Hepatocyte (in vitro differentiated cells): Measurements from ENCODE around the gene NEB. TPM values are rescaled to one million over a fixed set of nuclear protein-coding genes. Genes with fewer than 3 reads are reported as not detected.

ENCODE experiments used
- DNase-seq: peaks from one replicate; pipeline ENCODE4 v3.0.0-alpha.2; 2016; ENCODE audit warnings: low spot score
- H2AFZ ChIP-seq: fragments of 200-600 bp; sonication (generic); 2 replicates; pipeline ENCODE4 v1.6.0; 2016; ENCODE audit warnings: antibody characterized with exemption, mild to moderate bottlenecking
- H3K27ac ChIP-seq: fragments of 200-600 bp; sonication (generic); 2 replicates; pipeline ENCODE4 v1.5.1; 2016; ENCODE audit warnings: mild to moderate bottlenecking
- H3K27me3 ChIP-seq: fragments of 200-600 bp; sonication (generic); 2 replicates; pipeline ENCODE4 v1.6.1; 2016
- H3K36me3 ChIP-seq: fragments of 200-600 bp; sonication (generic); replicated peaks from 2 replicates; pipeline ENCODE4 v1.5.1; 2016; ENCODE audit warnings: low read depth; ENCODE audit not compliant: insufficient read depth
- H3K4me1 ChIP-seq: fragments of 200-600 bp; sonication (generic); 2 replicates; pipeline ENCODE4 v1.5.1; 2016; ENCODE audit warnings: mild to moderate bottlenecking, moderate library complexity; ENCODE audit not compliant: insufficient read depth
- H3K4me2 ChIP-seq: fragments of 200-600 bp; sonication (generic); 2 replicates; pipeline ENCODE4 v1.6.0; 2016
- H3K4me3 ChIP-seq: fragments of 200-600 bp; sonication (generic); 2 replicates; pipeline ENCODE4 v1.5.1; 2016; ENCODE audit warnings: mild to moderate bottlenecking
- H3K79me2 ChIP-seq: fragments of 200-600 bp; sonication (generic); 2 replicates; pipeline ENCODE4 v1.6.0; 2017; ENCODE audit warnings: mild to moderate bottlenecking
- H3K9me2 ChIP-seq: fragments of 200-600 bp; sonication (generic); replicated peaks from 2 replicates; pipeline ENCODE4 v1.6.0; 2017; ENCODE audit warnings: mild to moderate bottlenecking; ENCODE audit not compliant: insufficient read depth
- H3K9me3 ChIP-seq: fragments of 200-600 bp; sonication (generic); 2 replicates; pipeline ENCODE4 v1.5.1; 2016; ENCODE audit warnings: low read depth, mild to moderate bottlenecking
- H4K20me1 ChIP-seq: fragments of 200-600 bp; sonication (generic); 2 replicates; pipeline ENCODE4 v1.6.0; 2016; ENCODE audit warnings: mild to moderate bottlenecking; ENCODE audit not compliant: insufficient read depth, poor library complexity, severe bottlenecking
- CTCF ChIP-seq: fragments of 200-600 bp; sonication (generic); IDR thresholded peaks from 2 replicates; pipeline ENCODE4 v1.5.1; 2016; ENCODE audit warnings: antibody characterized with exemption, mild to moderate bottlenecking; ENCODE audit not compliant: poor library complexity
- EZH2 ChIP-seq: fragments of 200-600 bp; sonication (generic); IDR thresholded peaks from 2 replicates; pipeline ENCODE4 v1.6.1; 2016; ENCODE audit warnings: antibody characterized with exemption, mild to moderate bottlenecking, borderline replicate concordance
- EZH2phosphoT487 ChIP-seq: fragments of 200-600 bp; sonication (generic); IDR thresholded peaks from one replicate; pipeline ENCODE4 v1.6.1; 2018; ENCODE audit warnings: antibody characterized with exemption, mild to moderate bottlenecking, low read depth, moderate library complexity; ENCODE audit not compliant: unreplicated experiment, severe bottlenecking
- WGBS: methylation state at CpG from one replicate; pipeline ENCODE4 v1.1.6; 2016; ENCODE audit warnings: low lambda C conversion rate; ENCODE audit errors: missing lambda C conversion rate; 5-methylcytosine and 5-hydroxymethylcytosine counted together
- polyA plus RNA-seq: library from polyadenylated mRNA; unstranded; fragments of >200 nt; fragmentation: Nextera tagmentation; extraction: Ambion mirVana; gene quantifications from 2 replicates; pipeline ENCODE4 v1.2.1, GENCODE V29; 2016
- total RNA-seq: library from RNA; depleted of rRNA; stranded (reverse); fragments of >200 nt; gene quantifications from 2 replicates; pipeline ENCODE4 v1.2.3, GENCODE V29; 2014

The NEB gene
- total and polyA plus RNA-seq, 2 experiments from 2014 or later: 0.75 to 2.2 TPM

- Histone ChIP-seq H3K9me3 (no peaks in the 10 kb centered on the region), H3K36me3 (no peaks in the 10 kb centered on the region)
- TF ChIP-seq EZH2phosphoT487 (no peak), EZH2 (no peak), CTCF (no peak)
Measured at GRCh38 chr2:151654891-151655290, 79.4 kb downstream of the NEB start.

GRCh38 chr2:151654085-151654484 is 80.2 kb downstream of the NEB start:
- Histone ChIP-seq H3K79me2 (no peaks in the 10 kb centered on the region), H3K9me3 (no peaks in the 10 kb centered on the region), H3K4me3 (no peak overlapping the region), H2AFZ (no peak overlapping the region), H3K4me2 (no peak overlapping the region), H3K9me2 (no peaks in the 10 kb centered on the region), H3K36me3 (no peaks in the 10 kb centered on the region), H3K27ac (no peak overlapping the region), H4K20me1 (no peaks in the 10 kb centered on the region), H3K4me1 (no peaks in the 10 kb centered on the region), H3K27me3 (no peaks in the 10 kb centered on the region)
- WGBS: 83% methylated on average over 3 of the region's 3 CpGs
- TF ChIP-seq EZH2phosphoT487: no peak
- no peak for TF ChIP-seq CTCF
- no peak for TF ChIP-seq EZH2
- no peak for DNase-seq

More at GRCh38 chr2:151654891-151655290, 79.4 kb downstream of the NEB start:
- Histone ChIP-seq H4K20me1 (no peaks in the 10 kb centered on the region), H3K9me2 (no peaks in the 10 kb centered on the region), H2AFZ (no peak overlapping the region), H3K4me1 (no peaks in the 10 kb centered on the region), H3K4me2 (no peak overlapping the region), H3K27me3 (no peaks in the 10 kb centered on the region), H3K4me3 (no peak overlapping the region), H3K27ac (no peak overlapping the region), H3K79me2 (no peaks in the 10 kb centered on the region)
- no peak for DNase-seq

GRCh38 chr2:151651274-151651673 is 83.0 kb downstream of the NEB start:
- Histone ChIP-seq H3K27me3 (no peaks in the 10 kb centered on the region), H3K27ac (no peak overlapping the region), H3K4me1 (no peaks in the 10 kb centered on the region), H3K9me3 (no peaks in the 10 kb centered on the region), H3K4me3 (no peak overlapping the region), H4K20me1 (no peaks in the 10 kb centered on the region), H3K36me3 (no peaks in the 10 kb centered on the region), H3K79me2 (no peaks in the 10 kb centered on the region), H3K9me2 (no peaks in the 10 kb centered on the region), H2AFZ (no peak overlapping the region), H3K4me2 (no peak overlapping the region)
- WGBS: 73% methylated on average over 3 of the region's 3 CpGs
- TF ChIP-seq EZH2phosphoT487 (no peak), EZH2 (no peak)
- no peak for DNase-seq

- 97% methylated on average over 3 of the region's 3 CpGs for WGBS
- DNase-seq: no peak
- Histone ChIP-seq H3K27ac (no peak overlapping the region), H3K4me2 (no peak overlapping the region), H3K9me2 (no peaks in the 10 kb centered on the region), H3K36me3 (no peaks in the 10 kb centered on the region), H3K4me3 (no peak overlapping the region), H3K4me1 (no peaks in the 10 kb centered on the region), H3K79me2 (no peaks in the 10 kb centered on the region), H4K20me1 (no peaks in the 10 kb centered on the region), H3K9me3 (no peaks in the 10 kb centered on the region), H3K27me3 (no peaks in the 10 kb centered on the region), H2AFZ (no peak overlapping the region)
- TF ChIP-seq EZH2phosphoT487 (no peak), EZH2 (no peak), CTCF (no peak)
Measured at GRCh38 chr2:151650456-151650855, 83.8 kb downstream of the NEB start.
